H1 (cell line): ENCODE measurements around the gene EIF5A2. TPM values are rescaled to one million over a fixed set of nuclear protein-coding genes. Genes with fewer than 3 reads are reported as not detected.
A peak's percentile ranks its signal among the peaks of the same experiment; 100 is the strongest.

Source experiments
- CTCF ChIA-PET: fragments of 300-600 bp; sonication (Branson Sonifier 250); formaldehyde crosslinking; loops from one replicate; lab custom pipeline; 2021; ENCODE audit not compliant: partially characterized antibody; lab: Charles Lee
- POLR2A ChIA-PET: fragments of 300-600 bp; sonication (Branson Sonifier 250); formaldehyde crosslinking; loops from one replicate; lab custom pipeline; 2021; ENCODE audit warnings: inconsistent platforms; ENCODE audit not compliant: partially characterized antibody; lab: Charles Lee
- DNase-seq, 2 experiments: peaks; one replicate each; pipeline versions ENCODE4 v3.0.0 to v3.0.0-alpha.2; 2010 to 2022; ENCODE audit warnings: low spot score in 2 of 2, low read depth in 1 of 2, mixed read lengths in 1 of 2
- FAIRE-seq: peaks from 2 replicates; lab custom pipeline; 2011; peaks lifted over from hg19 to GRCh38; lab: Jason Lieb, UNC
- H2AFZ ChIP-seq: 2 replicates; pipeline ENCODE4 v1.8.1; 2012; ENCODE audit warnings: low read length, inconsistent platforms
- H2AK5ac ChIP-seq: 2 replicates; pipeline ENCODE4 v1.6.1; 2013; ENCODE audit warnings: low read depth, low read length
- H2BK120ac ChIP-seq: replicated peaks from 2 replicates; pipeline ENCODE3; 2013; ENCODE audit warnings: low read depth, low read length, inconsistent platforms
- H2BK12ac ChIP-seq: 2 replicates; pipeline ENCODE4 v1.6.1; 2013; ENCODE audit warnings: low read depth, low read length
- H2BK15ac ChIP-seq: 2 replicates; pipeline ENCODE4 v1.6.1; 2013; ENCODE audit warnings: low read length
- H2BK20ac ChIP-seq: 2 replicates; pipeline ENCODE4 v1.6.1; 2013; ENCODE audit warnings: low read length
- H2BK5ac ChIP-seq: 2 replicates; pipeline ENCODE4 v1.6.1; 2013; ENCODE audit warnings: low read depth, low read length
- H3K14ac ChIP-seq: 2 replicates; pipeline ENCODE4 v1.6.1; 2013; ENCODE audit warnings: inconsistent platforms; ENCODE audit not compliant: insufficient read length
- H3K18ac ChIP-seq: 2 replicates; pipeline ENCODE4 v1.6.1; 2013; ENCODE audit warnings: low read length; ENCODE audit errors: extremely low read depth
- H3K23ac ChIP-seq: 2 replicates; pipeline ENCODE4 v1.6.1; 2013; ENCODE audit warnings: inconsistent platforms; ENCODE audit not compliant: insufficient read length
- H3K23me2 ChIP-seq: 2 replicates; pipeline ENCODE4 v1.6.1; 2013; ENCODE audit warnings: low read depth, low read length
- H3K27ac ChIP-seq: 2 replicates; pipeline ENCODE4 v1.6.1; 2011; ENCODE audit warnings: low read depth, low read length, inconsistent platforms
- H3K27me3 ChIP-seq, 4 experiments: replicated peaks in 1 of 4; 1 replicate in 1 of 4; 2 replicates in 3 of 4; pipeline versions ENCODE4 v1.6.1 to v1.8.1; 2011 to 2013; ENCODE audit warnings: low read length in 3 of 4, mild to moderate bottlenecking in 3 of 4, inconsistent platforms in 2 of 4, mixed read lengths in 2 of 4, moderate library complexity in 1 of 4; ENCODE audit not compliant: control insufficient read depth in 3 of 4, insufficient read depth in 3 of 4; ENCODE audit errors: extremely low read depth in 1 of 4
- H3K36me3 ChIP-seq, 4 experiments: 2 replicates each; pipeline versions ENCODE4 v1.6.1 to v1.8.1; 2011 to 2013; ENCODE audit warnings: mild to moderate bottlenecking in 4 of 4, low read length in 3 of 4, moderate library complexity in 2 of 4, control low read depth in 1 of 4, inconsistent platforms in 1 of 4; ENCODE audit not compliant: insufficient read depth in 4 of 4, control insufficient read depth in 2 of 4
- H3K4ac ChIP-seq: replicated peaks from 2 replicates; pipeline ENCODE3; 2013; ENCODE audit warnings: low read length, low read depth, mixed read lengths, inconsistent platforms; ENCODE audit not compliant: insufficient read length
- H3K4me1 ChIP-seq, 4 experiments: replicated peaks in 1 of 4; 1 replicate in 1 of 4; 2 replicates in 3 of 4; pipeline versions ENCODE4 v1.6.1 to v1.8.1; 2011 to 2013; ENCODE audit warnings: low read length in 3 of 4, inconsistent platforms in 2 of 4, mixed read lengths in 1 of 4; ENCODE audit not compliant: insufficient read depth in 4 of 4, control insufficient read depth in 3 of 4
- H3K4me2 ChIP-seq, 2 experiments: 2 replicates each; pipeline versions ENCODE4 v1.6.1 to v1.8.1; 2011 to 2013; ENCODE audit warnings: low read depth in 2 of 2, low read length in 2 of 2, control low read depth in 1 of 2, inconsistent platforms in 1 of 2, mild to moderate bottlenecking in 1 of 2; ENCODE audit not compliant: insufficient read depth in 1 of 2
- H3K4me3 ChIP-seq, 4 experiments: fragments of 200-600, 300-600 bp in 1 of 4; sonication (generic), shearing (Covaris generic), sonication (Bioruptor Twin) in 1 of 4; 2 replicates each; pipeline versions ENCODE4 v1.5.1 to v1.8.1; 2011 to 2016; ENCODE audit warnings: low read length in 4 of 4, low read depth in 3 of 4, control low read depth in 2 of 4, inconsistent platforms in 2 of 4, mild to moderate bottlenecking in 2 of 4, mixed read lengths in 1 of 4, moderate library complexity in 1 of 4; ENCODE audit not compliant: insufficient read depth in 2 of 4; ENCODE audit errors: extremely low read depth in 1 of 4
- H3K56ac ChIP-seq: replicated peaks from 2 replicates; pipeline ENCODE3; 2013; ENCODE audit warnings: low read depth, mild to moderate bottlenecking, mixed read lengths, low read length, inconsistent platforms; ENCODE audit not compliant: insufficient read length
- H3K79me1 ChIP-seq: 2 replicates; pipeline ENCODE4 v1.6.1; 2013; ENCODE audit warnings: low read depth, low read length, control low read depth
- H3K79me2 ChIP-seq, 2 experiments: 2 replicates each; pipeline versions ENCODE4 v1.6.1 to v1.8.1; 2012 to 2013; ENCODE audit warnings: low read length in 2 of 2, mild to moderate bottlenecking in 2 of 2, inconsistent platforms in 1 of 2; ENCODE audit not compliant: insufficient read depth in 2 of 2, control insufficient read depth in 1 of 2
- H3K9ac ChIP-seq, 4 experiments: replicated peaks in 1 of 4; 1 replicate in 1 of 4; 2 replicates in 3 of 4; pipeline versions ENCODE4 v1.6.1 to v1.8.1; 2011 to 2013; ENCODE audit warnings: low read depth in 3 of 4, low read length in 3 of 4, control low read depth in 2 of 4, mild to moderate bottlenecking in 2 of 4, moderate library complexity in 2 of 4, inconsistent platforms in 1 of 4; ENCODE audit errors: extremely low read depth in 1 of 4
- H3K9me3 ChIP-seq, 2 experiments: 2 replicates each; pipeline versions ENCODE4 v1.6.1 to v1.8.1; 2012 to 2013; ENCODE audit warnings: mild to moderate bottlenecking in 2 of 2, moderate library complexity in 2 of 2, control low read depth in 1 of 2, inconsistent platforms in 1 of 2, low read depth in 1 of 2, low read length in 1 of 2, mixed read lengths in 1 of 2; ENCODE audit not compliant: insufficient read depth in 2 of 2
- H4K20me1 ChIP-seq, 2 experiments: replicated peaks in 1 of 2; 2 replicates each; pipeline versions ENCODE3 to v1.8.1; 2011 to 2013; ENCODE audit warnings: inconsistent platforms in 2 of 2, low read length in 2 of 2, mild to moderate bottlenecking in 1 of 2; ENCODE audit not compliant: insufficient read depth in 2 of 2, control insufficient read depth in 1 of 2
- H4K5ac ChIP-seq: 2 replicates; pipeline ENCODE4 v1.6.1; 2013; ENCODE audit warnings: low read length, low read depth, mixed read lengths, inconsistent platforms; ENCODE audit not compliant: insufficient read length
- H4K8ac ChIP-seq: 2 replicates; pipeline ENCODE4 v1.8.0; 2013; ENCODE audit warnings: mild to moderate bottlenecking, moderate library complexity, low read length, inconsistent platforms; ENCODE audit not compliant: insufficient read depth; ENCODE audit errors: extremely low read depth
- H4K91ac ChIP-seq: replicated peaks from 2 replicates; pipeline ENCODE3; 2013; ENCODE audit warnings: low read length, mixed read lengths, inconsistent platforms; ENCODE audit not compliant: insufficient read length
- WGBS, 2 experiments: shearing (Covaris generic) in 1 of 2; methylation state at CpG; one replicate each; pipeline versions ENCODE4 v1.1.6 to v1.1.7; 2013 to 2015; ENCODE audit warnings: low lambda C conversion rate in 2 of 2, mixed read lengths in 2 of 2, inconsistent platforms in 1 of 2, low coverage in 1 of 2, missing lambda C conversion rate in 1 of 2; ENCODE audit not compliant: insufficient replicate concordance in 2 of 2, insufficient coverage in 1 of 2, insufficient read length in 1 of 2; ENCODE audit errors: extremely low coverage in 1 of 2, missing lambda C conversion rate in 1 of 2; 5-methylcytosine and 5-hydroxymethylcytosine counted together
- polyA plus RNA-seq, 7 experiments: library from polyadenylated mRNA; depleted of rRNA in 3 of 7; stranded (reverse) in 5 of 7; unstranded in 2 of 7; fragments of >200 nt in 5 of 7; fragments of 200-250 nt in 2 of 7; gene quantifications; 1 replicate in 5 of 7; 2 replicates in 1 of 7; 4 replicates in 1 of 7; pipeline versions ENCODE4 v1.2.1 to v1.2.3, GENCODE V29; 2011 to 2013; ENCODE audit warnings: missing spikeins in 2 of 7, mixed read lengths in 2 of 7
- total RNA-seq: library from RNA; stranded (reverse); fragmentation: NEBNext Ultra II Directional; extraction: Animal tissue kit (Norgen Biotek cat#: 25700); gene quantifications from 2 replicates; pipeline ENCODE4 v1.2.1, GENCODE V29; 2021
- TF ChIP-seq, protein P1 (sequence below): IDR thresholded peaks from 2 replicates; pipeline ENCODE4 v1.6.1; 2012; ENCODE audit warnings: inconsistent platforms

EIF5A2 gene
- total and polyA plus RNA-seq, 2 of the 8 experiments (the other 6 are each of a cell fraction or from before 2014, with no cell fraction given), result 1.5 to 15.0 TPM

DNA sequence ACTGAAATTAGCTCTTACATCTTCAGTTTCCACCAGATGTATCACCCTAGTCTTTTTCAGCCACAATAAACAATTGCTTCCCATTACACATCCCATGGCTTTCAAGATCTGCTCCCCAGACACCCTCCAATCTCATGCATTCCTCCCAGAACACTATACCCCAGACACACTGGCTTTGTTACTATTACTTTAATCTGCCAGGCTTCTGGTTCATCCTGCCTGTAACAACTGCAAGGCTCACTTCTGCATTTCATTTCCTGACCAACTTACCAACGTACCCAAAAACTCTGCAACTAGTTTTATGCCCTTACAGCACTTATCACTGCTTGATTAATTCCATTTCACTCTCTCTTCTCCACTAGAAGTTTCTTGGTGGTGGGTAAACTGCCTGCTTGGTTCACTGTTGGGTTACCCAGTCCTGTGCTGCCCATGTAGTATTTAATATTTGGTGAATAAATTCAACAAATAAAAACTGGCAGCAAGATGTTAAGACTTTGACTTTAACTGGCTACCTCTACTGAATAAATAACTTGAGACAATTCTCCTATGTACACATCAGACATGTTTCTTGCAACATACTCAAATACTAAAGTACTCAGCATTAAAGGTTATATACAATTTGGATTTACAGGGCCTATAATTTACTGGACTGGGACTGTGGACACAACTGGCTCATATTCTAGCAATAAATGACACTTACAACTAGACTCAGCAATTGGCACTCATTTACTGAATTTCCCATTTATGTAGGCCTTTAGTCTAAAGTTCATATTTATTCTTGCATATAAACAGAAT is 41.1 kb downstream of the EIF5A2 start:
- Histone ChIP-seq H3K79me1 (no peaks in the 10 kb centered on the region), H3K14ac (no peak overlapping the region), H3K4me2 (peak overlapping the region; percentile 51 to 77), H2AFZ (no peak overlapping the region), H3K18ac (no peak overlapping the region), H3K23ac (no peak overlapping the region), H3K36me3 (peaks cover 6 to 36% (median 22%) of the 10 kb centered on the region in 4 experiments), H3K4me3 (peak overlapping the region in 3 of 4 experiments; percentile 3 to 80 (median 13); a peak in 4 of 8 replicates), H4K20me1 (peaks cover 2 to 5% of the 10 kb centered on the region in 2 experiments), H3K27ac (no peak overlapping the region), H3K23me2 (no peaks in the 10 kb centered on the region), H4K91ac (no peak overlapping the region), H3K79me2 (peaks cover 5 to 25% of the 10 kb centered on the region in 2 experiments; a peak in 3 of 4 replicates), H3K9me3 (no peaks in the 10 kb centered on the region), H2BK5ac (no peak overlapping the region), H2BK15ac (no peak overlapping the region), H3K4ac (no peak overlapping the region), H4K5ac (no peak overlapping the region), H3K9ac (no peak overlapping the region; a peak in 1 of 7 replicates), H4K8ac (no peak overlapping the region), H2BK20ac (no peak overlapping the region), H2BK120ac (no peak overlapping the region), H3K27me3 (no peaks in the 10 kb centered on the region), H3K56ac (no peak overlapping the region), H2AK5ac (no peak overlapping the region), H3K4me1 (peaks cover 0 to 6% (median 2%) of the 10 kb centered on the region in 4 experiments; a peak in 5 of 7 replicates), H2BK12ac (no peak overlapping the region)
- DNase-seq, result no peak
- FAIRE-seq, result no peak
- CTCF ChIA-PET, result interaction anchor here (2.0 kb wide), 1 partner anchor 18 kb away, joined by 9 read pairs; no protein-coding TSS in a partner anchor
- 83% methylated on average over 1 of the region's 1 CpG; no CpG with 5 or more reads in 1 of the 2 experiments for WGBS, 2 experiments
- POLR2A ChIA-PET, result interaction anchor here (0.7 to 4.0 kb wide), 14 partner anchors 9 to 506 kb away, joined by 3 to 32 read pairs (median 4); no protein-coding TSS in a partner anchor
- TF ChIP-seq, protein P1, sequence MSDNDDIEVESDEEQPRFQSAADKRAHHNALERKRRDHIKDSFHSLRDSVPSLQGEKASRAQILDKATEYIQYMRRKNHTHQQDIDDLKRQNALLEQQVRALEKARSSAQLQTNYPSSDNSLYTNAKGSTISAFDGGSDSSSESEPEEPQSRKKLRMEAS, result no peak
